HepG2 (cell line): ENCODE data around the gene CFAP210. TPM values are rescaled to one million over a fixed set of nuclear protein-coding genes. Genes with fewer than 3 reads are reported as not detected.

Experiments used
- AGO2 ChIP-seq: fragments of 200-400 bp; formaldehyde crosslinking; optimal IDR thresholded peaks from 2 replicates; pipeline ENCODE3; 2017; ENCODE audit warnings: mild to moderate bottlenecking, low read depth, low read length, moderate library complexity
- CBX5 ChIP-seq: sonication (generic); formaldehyde crosslinking; IDR thresholded peaks from 2 replicates; pipeline ENCODE4 v1.4.0; 2020; ENCODE audit warnings: missing genetic modification reagents, borderline replicate concordance
- CCDC6 ChIP-seq: sonication (generic); formaldehyde crosslinking; IDR thresholded peaks from 2 replicates; pipeline ENCODE4 v1.8.1; 2022; ENCODE audit warnings: mild to moderate bottlenecking, missing genetic modification reagents, moderate library complexity
- CTCF ChIP-seq: sonication (generic); formaldehyde crosslinking; IDR thresholded peaks from 2 replicates; pipeline ENCODE4 v1.5.0; 2020; ENCODE audit warnings: mild to moderate bottlenecking, missing genetic modification reagents, moderate library complexity
- HNF4A ChIP-seq: sonication (generic); formaldehyde crosslinking; IDR thresholded peaks from 2 replicates; pipeline ENCODE4 v1.4.0; 2020; ENCODE audit warnings: missing genetic modification reagents
- ISX ChIP-seq: sonication (generic); formaldehyde crosslinking; conservative IDR thresholded peaks from 2 replicates; pipeline ENCODE4 v1.5.0; 2020; ENCODE audit warnings: missing genetic modification reagents
- MATR3 ChIP-seq: sonication (generic); formaldehyde crosslinking; IDR thresholded peaks from 2 replicates; pipeline ENCODE4 v1.4.0; 2020; ENCODE audit warnings: missing genetic modification reagents
- NFYB ChIP-seq: sonication (generic); formaldehyde crosslinking; IDR thresholded peaks from 2 replicates; pipeline ENCODE4 v1.4.0; 2020; ENCODE audit warnings: missing genetic modification reagents
- PTBP1 ChIP-seq: fragments of 200-400 bp; formaldehyde crosslinking; IDR thresholded peaks from 2 replicates; pipeline ENCODE4 v1.6.1; 2018; ENCODE audit warnings: low read length, low read depth; ENCODE audit not compliant: poor library complexity, severe bottlenecking
- SMARCC2 ChIP-seq: fragments of 450-650 bp; IDR thresholded peaks from 2 replicates; pipeline ENCODE4 v1.6.1; 2017; ENCODE audit warnings: antibody characterized with exemption, mild to moderate bottlenecking
- TBX2 ChIP-seq: sonication (generic); formaldehyde crosslinking; IDR thresholded peaks from 2 replicates; pipeline ENCODE4 v1.5.0; 2020; ENCODE audit warnings: missing genetic modification reagents, mild to moderate bottlenecking, borderline replicate concordance
- TRAFD1 ChIP-seq: sonication (generic); formaldehyde crosslinking; IDR thresholded peaks from 2 replicates; pipeline ENCODE4 v1.5.1; 2020; ENCODE audit warnings: missing genetic modification reagents, mild to moderate bottlenecking, borderline replicate concordance
- ZFP90 ChIP-seq: sonication (generic); formaldehyde crosslinking; IDR thresholded peaks from 2 replicates; pipeline ENCODE4 v1.8.0; 2022; ENCODE audit warnings: missing genetic modification reagents, mild to moderate bottlenecking, inconsistent platforms, borderline replicate concordance
- ZFX ChIP-seq: sonication (generic); formaldehyde crosslinking; IDR thresholded peaks from 2 replicates; pipeline ENCODE4 v1.4.0; 2020; ENCODE audit warnings: mild to moderate bottlenecking, low read depth, missing genetic modification reagents, moderate library complexity
- ZGPAT ChIP-seq: IDR thresholded peaks from 2 replicates; pipeline ENCODE4 v1.6.1; 2016; ENCODE audit warnings: mild to moderate bottlenecking
- ZMYM4 ChIP-seq: sonication (generic); formaldehyde crosslinking; IDR thresholded peaks from 2 replicates; pipeline ENCODE4 v1.8.1; 2023; ENCODE audit warnings: mild to moderate bottlenecking, missing genetic modification reagents
- ZNF441 ChIP-seq: sonication (generic); formaldehyde crosslinking; IDR thresholded peaks from 2 replicates; pipeline ENCODE4 v1.7.0; 2021; ENCODE audit warnings: missing genetic modification reagents, borderline replicate concordance
- ZNF644 ChIP-seq: IDR thresholded peaks from 2 replicates; pipeline ENCODE4 v1.6.1; 2016; ENCODE audit warnings: low read depth
- ZNF670 ChIP-seq: sonication (generic); formaldehyde crosslinking; IDR thresholded peaks from 2 replicates; pipeline ENCODE4 v1.8.0; 2022; ENCODE audit warnings: mild to moderate bottlenecking, missing genetic modification reagents, borderline replicate concordance
- ZNF713 ChIP-seq: sonication (generic); formaldehyde crosslinking; IDR thresholded peaks from 2 replicates; pipeline ENCODE4 v1.4.0; 2020; ENCODE audit warnings: mild to moderate bottlenecking, missing genetic modification reagents
- ZSCAN21 ChIP-seq: sonication (generic); formaldehyde crosslinking; IDR thresholded peaks from 2 replicates; pipeline ENCODE4 v1.8.0; 2022; ENCODE audit warnings: mild to moderate bottlenecking, missing genetic modification reagents, moderate library complexity, borderline replicate concordance
- polyA plus RNA-seq, 8 experiments: library from polyadenylated mRNA; depleted of rRNA in 3 of 8; stranded (reverse) in 7 of 8; unstranded in 1 of 8; fragments of >200 nt; fragmentation: Illumina TruSeq in 4 of 8; extraction: Trizol in 4 of 8; gene quantifications; 2 replicates each; pipeline versions ENCODE4 v1.2.1 to v1.2.3, GENCODE V29; 2011 to 2016; ENCODE audit warnings: low read depth in 4 of 8, missing spikeins in 1 of 8, mixed read lengths in 1 of 8; ENCODE audit not compliant: insufficient read depth in 1 of 8
- total RNA-seq, 5 experiments: library from RNA; depleted of rRNA; stranded (reverse); fragments of >200 nt; fragmentation: Illumina TruSeq; extraction: Trizol; gene quantifications; 2 replicates each; pipeline ENCODE4 v1.2.3, GENCODE V29; 2016; ENCODE audit warnings: low read depth in 1 of 5
- TF ChIP-seq, protein P1 (sequence below): IDR thresholded peaks from 2 replicates; pipeline ENCODE4 v1.6.1; 2016; ENCODE audit warnings: low read depth

The CFAP210 gene
- total and polyA plus RNA-seq, 2 of the 13 experiments (the other 11 are each of a cell fraction or from before 2014, with no cell fraction given): 0.18 TPM; not detected in 1

DNA sequence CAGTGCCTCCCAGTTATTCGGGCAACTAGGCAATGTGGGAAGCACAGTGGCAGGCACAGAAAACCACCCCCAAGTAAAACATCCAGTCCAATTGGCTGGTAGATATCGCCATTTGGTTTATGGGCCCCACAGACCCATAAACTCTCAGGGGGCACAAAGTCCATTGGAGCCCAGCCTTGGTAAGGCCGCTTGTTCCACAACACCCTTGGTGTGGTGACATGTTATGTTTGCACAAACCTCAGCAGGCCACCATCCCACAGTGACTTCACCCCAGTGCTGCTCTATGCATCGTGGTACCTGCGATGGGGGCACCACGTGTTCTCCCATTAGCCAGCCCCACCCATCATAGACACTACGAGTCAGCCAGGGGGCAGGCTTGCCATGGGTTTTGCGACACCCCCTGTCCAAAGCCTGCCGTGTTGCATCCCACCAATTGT is 18.6 kb upstream of the CFAP210 start (continued):
- TF ChIP-seq ZMYM4 (CRISPR knock-in tag): peak; percentile 63; the same call in 1 of the 2 replicates
- TF ChIP-seq ZNF713 (CRISPR knock-in tag): no peak
- TF ChIP-seq CTCF (CRISPR knock-in tag): peak; percentile 28
- TF ChIP-seq NFYB (CRISPR knock-in tag): no peak
- TF ChIP-seq TRAFD1 (CRISPR knock-in tag): no peak
- peak; percentile 72; the same call in 1 of the 2 replicates for TF ChIP-seq HNF4A (CRISPR knock-in tag)
- TF ChIP-seq, protein P1, sequence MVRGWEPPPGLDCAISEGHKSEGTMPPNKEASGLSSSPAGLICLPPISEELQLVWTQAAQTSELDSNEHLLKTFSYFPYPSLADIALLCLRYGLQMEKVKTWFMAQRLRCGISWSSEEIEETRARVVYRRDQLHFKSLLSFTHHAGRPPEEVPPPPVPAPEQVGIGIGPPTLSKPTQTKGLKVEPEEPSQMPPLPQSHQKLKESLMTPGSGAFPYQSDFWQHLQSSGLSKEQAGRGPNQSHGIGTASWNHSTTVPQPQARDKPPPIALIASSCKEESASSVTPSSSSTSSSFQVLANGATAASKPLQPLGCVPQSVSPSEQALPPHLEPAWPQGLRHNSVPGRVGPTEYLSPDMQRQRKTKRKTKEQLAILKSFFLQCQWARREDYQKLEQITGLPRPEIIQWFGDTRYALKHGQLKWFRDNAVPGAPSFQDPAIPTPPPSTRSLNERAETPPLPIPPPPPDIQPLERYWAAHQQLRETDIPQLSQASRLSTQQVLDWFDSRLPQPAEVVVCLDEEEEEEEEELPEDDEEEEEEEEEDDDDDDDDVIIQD (CRISPR knock-in tag): peak; percentile 38; the same call in 1 of the 2 replicates
- peak; percentile 85 for TF ChIP-seq ZNF644 (CRISPR knock-in tag)
- peak; percentile 47 for TF ChIP-seq AGO2
- 0 out of 2 replicates have a peak, but pooled peaks have one; percentile 14 for TF ChIP-seq ZFX (CRISPR knock-in tag)
- 0 out of 2 replicates have a peak, but pooled peaks have one; percentile 17 for TF ChIP-seq TBX2 (CRISPR knock-in tag)
- TF ChIP-seq CCDC6: peak; percentile 40; the same call in 1 of the 2 replicates
- TF ChIP-seq ZGPAT: no peak
- no peak for TF ChIP-seq ZFP90 (CRISPR knock-in tag)
- no peak for TF ChIP-seq MATR3
- TF ChIP-seq ZNF441 (CRISPR knock-in tag): no peak
- no peak for TF ChIP-seq ZNF670
- no peak for TF ChIP-seq ISX (CRISPR knock-in tag)
- no peak for TF ChIP-seq ZSCAN21 (CRISPR knock-in tag)
- TF ChIP-seq SMARCC2: no peak
- TF ChIP-seq CBX5 (CRISPR knock-in tag): 0 out of 2 replicates have a peak, but pooled peaks have one; percentile 14
- no peak for TF ChIP-seq PTBP1
